Stimulated activated naive CD4-positive, alpha-beta T cell treated with Interleukin-2 at 50 U/mL for 16 hours (primary cell): Measurements from ENCODE around the gene CAMLG.
A peak's percentile ranks its signal among the peaks of the same experiment; 100 is the strongest.
"Not testable (repeated sequence)": the region's sequence is repeated elsewhere in the genome, so short reads cannot be mapped to it uniquely, and the experiment has no call there.

Experiments used
- DNase-seq: peaks from one replicate; lab custom pipeline; 2025; lab: John Stamatoyannopoulos, UW

The CAMLG gene

DNA sequence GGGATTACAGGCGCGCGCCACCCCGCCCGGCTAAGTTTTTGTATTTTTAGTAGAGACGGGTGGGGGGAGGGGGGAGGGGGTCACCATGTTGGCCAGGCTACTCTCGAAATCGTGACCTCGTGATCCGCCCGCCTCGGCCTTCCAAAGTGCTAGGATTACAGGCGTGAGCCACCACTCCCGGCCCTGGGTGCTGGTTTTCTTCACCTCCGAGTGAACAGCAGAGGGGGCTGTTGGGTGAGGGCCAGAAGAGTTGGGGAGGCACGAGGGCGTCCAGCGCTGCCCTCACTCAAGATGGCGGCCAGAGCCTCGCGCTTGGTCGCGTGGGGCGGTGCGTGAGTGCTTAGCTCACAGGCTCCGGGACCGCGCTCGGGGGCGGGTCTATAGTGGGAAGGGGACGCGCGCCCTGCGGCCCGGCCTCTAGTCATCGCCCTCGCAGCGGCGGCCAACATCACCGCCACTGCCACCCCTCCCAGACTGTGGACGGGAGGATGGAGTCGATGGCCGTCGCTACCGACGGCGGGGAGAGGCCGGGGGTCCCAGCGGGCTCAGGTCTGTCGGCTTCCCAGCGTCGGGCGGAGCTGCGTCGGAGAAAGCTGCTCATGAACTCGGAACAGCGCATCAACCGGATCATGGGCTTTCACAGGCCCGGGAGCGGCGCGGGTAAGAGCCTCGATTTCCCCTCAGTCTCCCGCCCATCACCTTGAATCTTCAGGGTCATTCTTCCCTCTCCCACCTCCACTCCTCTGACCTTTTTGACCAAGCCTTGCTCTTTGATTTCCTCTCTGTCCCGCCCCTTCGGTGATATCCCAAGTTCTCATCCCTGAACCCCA lies at the start of gene CAMLG:
TSS of gene CAMLG (plus strand) at position 416 of the 830 bp plus-strand sequence. CDS start at position 489, 73 bp downstream.
- DNase-seq: peak; percentile 98

- not testable (repeated sequence) for DNase-seq
Observed at GRCh38 chr5:134690144-134690543, 48.2 kb upstream of the CAMLG start.

GRCh38 chr5:134692722-134693121 lies 45.6 kb upstream of the CAMLG start:
- no peak for DNase-seq

- DNase-seq: no peak
Observed at GRCh38 chr5:134708301-134708700, 30.0 kb upstream of the CAMLG start.

GRCh38 chr5:134714120-134714519 lies 24.2 kb upstream of the CAMLG start:
- no peak for DNase-seq

- DNase-seq: no peak
Observed at GRCh38 chr5:134714541-134714940, 23.8 kb upstream of the CAMLG start.

DNA sequence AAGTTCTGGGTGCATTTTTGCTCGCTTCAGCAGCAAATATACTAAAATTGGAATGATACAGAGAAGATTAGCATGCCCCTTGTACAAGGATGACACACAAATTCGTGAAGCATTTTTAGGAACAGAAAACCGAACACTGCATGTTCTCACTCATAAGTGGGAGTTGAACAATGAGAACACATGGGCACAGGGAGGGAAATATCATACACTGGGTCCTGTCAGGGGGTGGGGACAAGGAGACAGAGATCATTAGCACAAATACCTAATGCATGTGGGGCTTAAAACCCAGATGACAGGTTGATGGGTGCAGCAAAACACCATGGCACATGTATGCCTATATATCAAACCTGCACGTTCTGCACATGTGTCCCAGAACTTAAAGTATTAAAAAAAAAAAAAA lies 22.9 kb upstream of the CAMLG start:
- not testable (repeated sequence) for DNase-seq

GRCh38 chr5:134724872-134725271 lies 13.5 kb upstream of the CAMLG start:
- no peak for DNase-seq

GRCh38 chr5:134732819-134733218 lies 5.5 kb upstream of the CAMLG start:
- no peak for DNase-seq

DNA sequence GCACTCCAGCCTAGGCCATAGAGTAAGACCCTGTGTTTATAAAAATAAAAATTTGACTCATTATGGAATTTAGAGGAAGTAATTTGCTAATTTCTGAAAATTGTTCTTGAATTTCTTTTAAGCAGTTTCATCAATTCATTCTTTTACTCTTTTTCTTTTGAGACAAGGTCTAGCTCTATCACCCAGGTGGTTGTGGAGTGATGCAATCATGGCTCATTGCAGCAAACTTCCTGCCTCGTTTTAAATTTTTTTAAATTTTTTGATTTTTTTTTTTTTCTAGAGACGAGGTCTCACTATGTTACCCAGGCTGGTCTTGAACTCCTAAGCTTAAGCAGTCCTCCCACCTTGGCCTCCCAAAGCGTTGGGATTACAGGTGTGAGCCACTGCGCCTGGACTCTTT lies 3.1 kb upstream of the CAMLG start:
- no peak for DNase-seq

DNA sequence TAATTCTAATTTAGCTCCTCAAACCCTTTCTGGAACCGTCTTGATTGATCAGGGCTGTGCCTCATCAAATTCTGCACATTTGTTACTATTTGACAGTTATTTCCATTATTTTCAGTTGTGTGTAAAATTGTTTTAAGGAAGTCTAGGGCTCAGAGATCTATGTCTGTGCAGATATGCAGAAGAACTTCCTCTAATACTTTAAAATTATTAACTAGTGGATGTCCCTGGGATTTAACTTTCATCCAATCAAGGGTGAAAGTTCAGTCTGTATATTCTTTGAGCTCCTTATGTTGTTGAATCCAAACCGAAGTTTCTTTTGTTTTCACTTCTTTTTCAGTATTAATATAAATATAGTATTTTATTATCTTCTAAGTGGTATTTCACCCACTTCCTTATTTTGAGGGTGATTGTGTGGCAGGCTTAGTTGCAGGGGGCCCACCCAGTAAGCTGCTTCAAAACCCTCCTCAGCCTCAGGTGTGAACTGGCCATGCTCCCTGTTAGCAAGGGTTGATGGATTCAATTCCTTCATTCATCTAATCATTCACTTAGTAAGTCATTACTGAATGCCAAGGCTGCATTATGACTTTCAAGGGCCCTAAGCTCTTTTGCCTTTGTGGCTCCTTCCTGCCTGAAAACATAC lies 2.1 kb upstream of the CAMLG start:
- no peak for DNase-seq

DNA sequence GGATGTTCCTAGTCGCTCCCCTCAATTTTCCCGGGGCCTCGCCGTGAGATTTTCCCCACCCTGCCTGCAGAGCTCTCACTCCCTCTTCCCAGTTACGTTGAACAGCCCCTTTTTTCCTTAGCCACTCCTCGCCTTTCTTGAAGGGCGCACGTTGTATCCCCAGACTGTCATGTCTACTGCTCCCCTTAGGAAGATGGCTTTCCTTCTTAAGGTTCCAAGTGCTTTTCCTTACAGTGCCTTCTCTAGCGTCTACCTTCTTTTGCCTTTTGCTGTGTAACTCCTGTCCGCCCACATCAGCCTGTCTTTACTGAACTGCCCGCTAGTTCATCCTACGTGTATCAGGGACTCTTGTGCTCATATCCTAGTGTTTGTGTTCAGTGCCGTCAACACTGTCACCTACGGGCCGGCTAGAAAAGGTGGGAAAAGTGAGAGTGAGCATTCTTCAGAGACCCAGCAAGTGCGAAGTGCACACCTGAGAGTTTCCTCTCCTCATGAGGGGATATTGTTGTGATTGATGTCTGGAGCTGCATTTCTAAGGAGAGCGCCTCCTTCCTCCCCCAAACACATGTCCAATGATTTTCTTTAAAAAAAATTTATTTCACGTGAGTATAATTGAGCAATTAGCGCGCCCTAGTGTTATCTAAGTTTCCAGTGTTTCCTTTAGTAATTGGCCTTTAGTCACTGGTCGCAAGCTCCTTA lies 764 bp downstream of the CAMLG start:
- DNase-seq: peak; percentile 16

GRCh38 chr5:134741052-134741451 lies 2.7 kb downstream of the CAMLG start:
- DNase-seq: no peak

DNA sequence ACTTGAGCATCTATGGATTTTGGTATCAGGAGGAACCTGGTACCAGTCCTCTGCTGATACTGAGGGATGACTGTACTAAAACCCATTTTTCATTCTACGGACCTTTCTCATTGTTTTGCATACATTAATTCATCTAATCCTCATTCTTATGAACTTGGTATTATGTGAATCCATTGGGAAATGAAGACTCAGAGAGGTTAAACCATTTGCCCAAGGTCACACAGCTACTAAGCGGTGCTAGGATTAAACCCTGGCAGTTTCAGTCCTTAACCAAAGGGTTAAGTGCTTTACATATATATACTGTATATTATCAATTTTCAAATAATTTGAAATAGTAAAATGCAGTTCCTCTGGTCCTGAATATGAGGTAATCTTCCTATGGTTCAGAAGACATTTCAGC lies 3.8 kb downstream of the CAMLG start:
- no peak for DNase-seq

DNA sequence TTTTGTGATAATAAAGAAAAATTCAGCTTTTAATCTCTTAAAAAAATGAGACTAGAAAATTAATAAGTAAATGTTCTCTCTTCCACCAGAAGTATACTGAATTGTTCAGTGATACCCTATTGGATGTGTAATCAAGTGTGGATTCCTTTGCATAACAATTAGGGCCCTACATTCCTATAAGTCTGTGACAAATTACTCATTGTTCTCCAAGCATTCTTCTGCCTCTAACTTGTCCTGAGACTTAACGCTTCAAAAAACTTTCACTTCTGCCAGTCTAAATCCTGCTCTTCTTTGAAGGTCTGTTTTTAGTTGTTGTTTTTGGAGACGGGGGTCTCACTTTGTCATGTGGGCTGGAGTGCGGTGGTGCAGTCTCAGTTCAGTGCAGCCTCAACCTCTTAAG lies 11.1 kb downstream of the CAMLG start:
- DNase-seq: no peak

DNA sequence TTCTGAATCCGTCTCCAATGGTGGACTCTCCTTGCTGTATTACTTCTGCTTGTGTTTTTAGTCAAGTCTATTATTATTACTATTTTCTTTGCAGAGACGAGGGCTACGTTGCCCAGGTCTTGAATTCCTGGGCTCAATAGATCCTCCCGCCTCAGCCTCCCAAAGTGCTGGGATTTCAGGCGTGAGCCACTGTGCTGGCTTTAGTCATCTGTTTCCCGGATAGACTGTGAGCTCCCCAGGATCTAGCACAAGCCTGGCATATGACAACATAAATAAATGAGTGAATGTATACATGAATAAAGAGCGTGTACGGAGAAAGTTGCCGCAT lies 19.8 kb downstream of the CAMLG start:
- DNase-seq: no peak

DNA sequence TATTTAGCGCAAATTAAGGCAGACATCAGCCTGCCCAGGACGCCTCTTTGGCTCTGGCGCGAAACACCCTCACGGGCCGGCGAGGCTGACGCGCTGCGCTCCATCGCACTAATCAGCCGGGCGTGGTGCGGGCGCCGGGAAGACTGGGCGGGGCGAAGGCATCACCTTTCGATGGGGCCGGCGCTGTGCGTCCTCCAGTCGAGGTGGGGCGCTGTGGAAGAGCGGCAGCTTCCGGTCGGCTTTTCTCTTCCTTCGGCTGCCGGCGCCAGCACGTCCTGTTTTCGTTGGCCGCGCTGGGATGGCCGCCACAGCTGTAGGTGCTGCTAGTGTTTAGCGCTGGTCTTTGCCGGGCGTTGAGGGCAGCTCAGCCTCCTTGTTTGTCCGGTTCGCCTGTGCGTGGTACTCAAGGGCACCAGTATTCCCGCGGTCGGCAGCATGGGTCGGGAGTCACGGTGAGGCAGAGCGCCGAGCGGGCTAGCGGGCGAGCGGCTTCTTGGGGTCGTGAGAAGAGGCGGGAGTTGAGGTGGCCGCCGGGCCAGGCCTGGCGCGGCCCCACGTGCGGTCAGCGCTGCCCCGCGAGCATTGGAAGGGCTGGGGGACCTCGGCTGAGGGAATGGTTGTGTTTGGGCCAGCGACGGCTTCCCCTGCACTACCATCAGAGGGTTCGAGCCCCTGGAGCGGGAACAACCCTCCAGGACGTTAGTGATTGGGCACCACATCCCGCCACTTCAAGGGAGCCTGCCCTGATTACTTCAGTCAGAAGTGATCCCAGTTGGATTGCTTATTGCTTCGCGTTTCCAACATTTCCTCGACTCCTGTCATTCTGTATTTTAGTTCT lies 20.4 kb downstream of the CAMLG start, which contains the start of gene DDX46:
TSS of gene DDX46 (plus strand) at position 276 of the 838 bp plus-strand sequence. CDS start at position 436, 160 bp downstream.
- DNase-seq: peak; percentile 93

- not testable (repeated sequence) for DNase-seq
Observed at GRCh38 chr5:134767528-134768291, 29.4 kb downstream of the CAMLG start.

- no peak for DNase-seq
Observed at GRCh38 chr5:134769206-134769605, 30.9 kb downstream of the CAMLG start.

GRCh38 chr5:134772461-134773125 lies 34.2 kb downstream of the CAMLG start:
- no peak for DNase-seq

- DNase-seq: no peak
Observed at GRCh38 chr5:134777366-134777765, 39.0 kb downstream of the CAMLG start.
